ENCODE data around the gene RASA3.
"Not testable (repeated sequence)": the region's sequence is repeated elsewhere in the genome, so short reads cannot be mapped to it uniquely, and the experiment has no call there.

Gene RASA3

DNA sequence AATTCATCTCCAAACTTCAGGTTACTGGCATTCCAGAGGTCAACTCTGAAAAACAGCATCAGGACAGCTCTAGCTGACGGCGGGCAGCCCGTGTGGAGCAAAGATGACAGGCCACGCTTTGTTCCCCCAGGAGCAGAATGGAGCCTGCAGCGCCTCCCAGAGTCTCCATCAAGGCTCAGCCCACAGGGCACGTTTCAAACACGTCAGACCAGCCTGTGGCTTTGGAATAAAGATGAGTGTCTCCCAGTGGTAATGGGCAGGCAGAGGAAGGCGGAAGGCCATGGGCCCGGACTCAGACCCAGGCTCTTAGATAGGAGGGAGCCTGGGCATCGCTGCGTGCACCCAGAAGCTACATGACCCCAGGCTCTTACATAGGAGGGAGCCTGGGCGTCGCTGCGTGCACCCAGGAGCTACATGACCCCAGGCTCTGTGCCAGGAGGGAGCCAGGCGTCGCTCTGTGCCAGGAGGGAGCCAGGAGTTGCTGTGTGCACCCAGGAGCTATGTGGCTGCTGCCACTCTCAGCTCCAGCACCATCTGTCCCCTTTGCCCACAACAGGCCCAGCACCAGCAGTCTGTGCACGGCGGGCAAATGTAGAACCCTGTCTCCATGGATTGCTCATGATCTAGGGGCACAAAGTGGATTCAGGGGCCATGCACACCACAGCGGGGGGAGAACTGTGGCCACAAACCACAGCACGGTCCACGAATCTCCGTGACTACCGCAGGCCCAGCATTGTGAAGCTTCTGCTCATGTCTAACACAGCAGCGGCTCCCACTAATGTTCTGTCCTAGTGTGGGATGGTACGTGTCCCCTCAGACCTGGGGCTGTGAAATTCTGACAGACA is 110.7 kb downstream of the RASA3 start:
- DNase-seq (ENCODE audit: low read depth): no peak
- TF ChIP-seq, protein P1, sequence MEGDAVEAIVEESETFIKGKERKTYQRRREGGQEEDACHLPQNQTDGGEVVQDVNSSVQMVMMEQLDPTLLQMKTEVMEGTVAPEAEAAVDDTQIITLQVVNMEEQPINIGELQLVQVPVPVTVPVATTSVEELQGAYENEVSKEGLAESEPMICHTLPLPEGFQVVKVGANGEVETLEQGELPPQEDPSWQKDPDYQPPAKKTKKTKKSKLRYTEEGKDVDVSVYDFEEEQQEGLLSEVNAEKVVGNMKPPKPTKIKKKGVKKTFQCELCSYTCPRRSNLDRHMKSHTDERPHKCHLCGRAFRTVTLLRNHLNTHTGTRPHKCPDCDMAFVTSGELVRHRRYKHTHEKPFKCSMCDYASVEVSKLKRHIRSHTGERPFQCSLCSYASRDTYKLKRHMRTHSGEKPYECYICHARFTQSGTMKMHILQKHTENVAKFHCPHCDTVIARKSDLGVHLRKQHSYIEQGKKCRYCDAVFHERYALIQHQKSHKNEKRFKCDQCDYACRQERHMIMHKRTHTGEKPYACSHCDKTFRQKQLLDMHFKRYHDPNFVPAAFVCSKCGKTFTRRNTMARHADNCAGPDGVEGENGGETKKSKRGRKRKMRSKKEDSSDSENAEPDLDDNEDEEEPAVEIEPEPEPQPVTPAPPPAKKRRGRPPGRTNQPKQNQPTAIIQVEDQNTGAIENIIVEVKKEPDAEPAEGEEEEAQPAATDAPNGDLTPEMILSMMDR (IDR thresholded peaks at IDR 0.05; ENCODE audit: low read length, missing control alignments): no peak
- H3K4me3 ChIP-seq (replicated peaks; ENCODE audit: low read depth, low read length): no peak overlapping the region

DNA sequence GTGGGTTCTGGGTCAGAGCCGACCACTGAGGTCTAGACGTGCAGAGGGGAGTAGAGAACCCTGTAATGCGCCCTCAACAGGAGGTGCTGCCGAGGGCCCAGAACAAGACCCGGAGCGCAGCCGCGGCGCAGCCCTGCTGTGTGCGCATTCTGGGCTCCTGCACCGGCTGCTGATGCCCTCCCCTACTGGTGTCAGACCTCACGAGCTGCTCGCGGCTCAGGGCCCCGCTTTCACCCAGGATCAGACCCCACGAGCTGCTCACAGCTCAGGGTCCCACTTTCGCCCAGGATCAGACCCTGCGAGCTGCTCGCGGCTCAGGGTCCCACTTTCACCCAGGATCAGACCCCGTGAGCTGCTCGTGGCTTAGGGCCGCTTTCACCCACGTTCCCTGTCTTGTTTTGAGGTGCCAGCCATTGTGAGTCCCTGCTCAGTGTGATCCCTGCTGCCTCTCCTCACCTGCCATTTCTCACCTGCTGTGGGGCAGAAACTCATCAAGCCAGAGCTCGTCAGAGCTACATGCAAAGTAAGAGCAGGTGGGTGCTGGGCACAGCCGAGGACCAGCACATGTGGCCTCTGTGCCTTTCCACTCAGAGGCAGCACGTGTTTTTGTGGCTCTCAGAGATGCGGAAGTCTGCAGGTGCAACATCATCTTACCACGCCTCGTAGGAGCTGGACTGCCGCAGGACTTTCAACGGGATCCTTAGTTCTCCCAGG is 111.5 kb downstream of the RASA3 start:
- TF ChIP-seq, protein P1 (IDR thresholded peaks at IDR 0.05; ENCODE audit: low read length, missing control alignments): no peak
- no peak overlapping the region for H3K4me3 ChIP-seq (replicated peaks; ENCODE audit: low read depth, low read length)
- no peak for DNase-seq (ENCODE audit: low read depth)

DNA sequence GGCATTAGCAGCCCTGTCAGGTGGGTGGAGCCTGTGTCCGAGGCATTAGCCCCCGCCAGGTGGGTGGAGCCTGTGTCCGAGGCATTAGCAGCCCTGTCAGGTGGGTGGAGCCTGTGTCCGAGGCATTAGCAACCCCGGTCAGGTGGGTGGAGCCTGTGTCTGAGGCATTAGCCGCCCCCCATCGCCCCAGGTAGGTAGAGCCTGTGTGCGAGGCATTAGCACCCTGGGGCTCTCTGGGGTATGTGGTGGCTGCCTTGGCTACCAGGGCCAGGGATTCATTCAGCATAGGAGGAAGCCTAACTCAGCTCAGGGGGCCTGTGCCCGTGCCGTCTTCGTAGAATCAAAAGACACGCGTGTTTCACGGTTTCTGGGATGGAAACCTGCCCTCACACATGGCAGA is 112.3 kb downstream of the RASA3 start:
- DNase-seq (ENCODE audit: low read depth); H3K4me3 ChIP-seq (replicated peaks; ENCODE audit: low read depth, low read length): not testable (repeated sequence)

DNA sequence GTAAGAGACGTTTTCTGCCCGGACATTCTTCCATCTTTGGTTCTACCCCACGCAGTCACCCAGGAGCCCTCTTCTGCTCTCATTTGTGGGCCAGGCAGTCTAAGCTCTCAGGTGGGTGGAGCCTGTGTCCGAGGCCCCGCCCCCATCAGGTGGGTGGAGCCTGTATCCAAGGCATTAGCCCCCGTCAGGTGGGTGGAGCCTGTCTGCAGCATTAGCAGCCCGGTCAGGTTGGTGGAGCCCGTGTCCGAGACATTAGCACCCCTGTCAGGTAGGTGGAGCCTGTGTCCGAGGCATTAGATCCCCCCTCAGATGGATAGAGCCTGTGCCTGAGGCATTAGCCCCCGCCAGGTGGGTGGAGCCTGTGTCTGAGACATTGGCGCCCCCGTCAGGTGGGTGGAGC is 113.1 kb downstream of the RASA3 start:
- no peak for DNase-seq (ENCODE audit: low read depth)
- TF ChIP-seq, protein P1 (IDR thresholded peaks at IDR 0.05; ENCODE audit: low read length, missing control alignments): no peak
- H3K4me3 ChIP-seq (replicated peaks; ENCODE audit: low read depth, low read length): no peak overlapping the region

DNA sequence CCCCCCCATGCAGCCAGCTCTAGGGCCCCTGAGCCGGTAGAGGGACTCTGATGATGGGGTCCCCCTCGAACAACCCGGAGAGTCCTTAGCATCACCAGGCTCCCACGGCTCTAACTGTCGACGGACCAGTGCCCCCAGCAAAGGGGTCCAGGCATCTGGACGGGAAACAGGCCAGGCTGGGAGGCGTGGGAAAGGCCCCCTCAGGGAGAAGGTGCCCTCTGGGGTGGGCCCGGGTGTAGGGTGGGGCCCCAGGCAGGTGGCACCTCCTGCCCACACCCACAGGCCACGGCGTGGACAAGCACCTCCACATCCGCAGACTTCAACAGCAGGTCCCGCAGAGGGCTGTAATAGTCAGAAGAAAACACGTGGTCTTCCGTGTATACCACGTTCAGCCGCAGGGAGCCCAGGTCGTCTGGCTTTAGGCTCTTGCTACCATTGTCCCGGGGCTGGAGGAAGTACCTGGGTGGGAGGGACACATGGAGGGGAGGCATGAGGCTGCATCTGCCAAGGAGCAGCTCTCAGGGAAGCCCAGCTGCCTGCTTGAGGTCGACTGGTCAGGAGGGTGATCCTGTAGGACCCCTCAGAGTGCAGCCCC is 113.9 kb downstream of the RASA3 start:
- TF ChIP-seq, protein P1 (IDR thresholded peaks at IDR 0.05; ENCODE audit: low read length, missing control alignments): no peak
- H3K4me3 ChIP-seq (replicated peaks; ENCODE audit: low read depth, low read length): no peak overlapping the region
- DNase-seq (ENCODE audit: low read depth): no peak

DNA sequence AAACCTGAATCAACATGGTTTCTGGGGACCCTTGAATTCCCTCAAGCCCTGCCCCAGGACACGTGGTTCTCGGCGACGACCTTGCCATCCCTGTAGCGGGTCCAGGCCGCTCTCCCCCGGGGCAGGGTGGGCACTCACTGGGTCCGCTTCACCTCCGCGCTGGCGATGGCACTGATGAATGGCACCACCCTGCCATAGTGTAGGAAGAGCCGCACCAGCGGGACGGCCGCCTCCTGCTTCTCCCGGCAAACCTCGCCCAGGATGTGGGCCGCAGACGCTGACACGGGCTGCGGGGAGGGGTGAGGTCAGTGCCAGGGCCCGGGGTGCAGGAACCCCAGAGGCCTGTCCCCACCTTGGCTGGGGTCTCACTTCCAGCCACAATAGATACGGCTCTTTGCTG is 114.5 kb downstream of the RASA3 start:
- TF ChIP-seq, protein P1 (IDR thresholded peaks at IDR 0.05; ENCODE audit: low read length, missing control alignments): no peak
- no peak overlapping the region for H3K4me3 ChIP-seq (replicated peaks; ENCODE audit: low read depth, low read length)
- no peak for DNase-seq (ENCODE audit: low read depth)

DNA sequence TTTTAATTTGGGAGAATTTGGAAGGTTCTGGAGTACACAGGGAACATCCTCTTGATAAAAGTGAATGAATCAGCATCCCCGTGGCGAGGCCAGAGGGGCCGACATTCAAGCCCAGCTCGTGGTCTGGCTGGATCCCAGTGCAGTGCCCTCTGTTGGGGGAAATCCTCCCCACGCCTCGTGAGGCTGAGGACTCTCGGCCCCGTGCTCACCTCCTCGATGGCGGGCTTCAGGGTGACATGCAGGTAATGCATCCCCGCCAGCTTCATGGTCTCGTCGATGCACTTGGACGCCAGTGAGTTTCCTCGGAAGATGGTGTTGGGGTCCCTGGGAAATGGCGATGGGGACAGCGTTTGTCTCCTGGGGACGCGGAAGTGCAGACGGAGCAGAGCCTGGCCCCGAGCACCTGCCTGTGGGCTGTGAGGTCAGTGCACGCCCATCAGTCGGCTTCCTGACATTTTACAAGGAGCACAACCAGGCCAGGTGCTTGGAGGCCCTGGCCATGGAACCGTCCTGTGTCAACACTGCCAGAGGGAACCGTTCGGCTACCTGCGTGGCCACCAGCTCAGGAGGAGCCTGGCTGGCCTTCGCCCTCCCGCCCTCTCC is 115.3 kb downstream of the RASA3 start:
- H3K4me3 ChIP-seq (replicated peaks; ENCODE audit: low read depth, low read length): no peak overlapping the region
- TF ChIP-seq, protein P1 (IDR thresholded peaks at IDR 0.05; ENCODE audit: low read length, missing control alignments): peak; percentile 44
- peak; percentile 44 for DNase-seq (ENCODE audit: low read depth)
